Measurements from ENCODE around the gene NF2. TPM values are rescaled to one million over a fixed set of nuclear protein-coding genes. Genes with fewer than 3 reads are reported as not detected.

The NF2 gene
- polyA plus RNA-seq, 3 donors = 7.7 to 15.5 (median 8.4) TPM

- Histone ChIP-seq H3K4me2 (replicated peaks; ENCODE audit: extremely low read depth, low read length, poor library complexity, severe bottlenecking) (no peak overlapping the region), H3K4me1 (ENCODE audit: control insufficient read depth in 1 of 2, insufficient read depth in 2 of 2, low read length in 2 of 2) (peaks cover 5 to 9% of the 10 kb centered on the region in 2 donors), H3K79me2 (ENCODE audit: insufficient read depth, low read length) (peaks cover 80% of the 10 kb centered on the region), H3K9me3 (replicated peaks in 1 of 2; ENCODE audit: control insufficient read depth in 1 of 2, insufficient read depth in 1 of 2, low read length in 2 of 2) (no peaks in the 10 kb centered on the region), H3K4me3 (replicated peaks in 1 of 3; ENCODE audit: low read depth in 2 of 3, low read length in 3 of 3) (no peak overlapping the region), H3K27me3 (ENCODE audit: control insufficient read depth in 2 of 2, insufficient read depth in 2 of 2, low read length in 2 of 2) (no peaks in the 10 kb centered on the region), H4K20me1 (ENCODE audit: insufficient read depth, low read length) (peaks cover 100% of the 10 kb centered on the region), H3K9ac (ENCODE audit: insufficient read depth, low read length, poor library complexity, severe bottlenecking) (no peak overlapping the region), H3K36me3 (replicated peaks in 1 of 2; ENCODE audit: control insufficient read depth in 1 of 2, insufficient read depth in 2 of 2, low read length in 2 of 2) (peaks cover 0 to 4% of the 10 kb centered on the region in 2 donors), H3K27ac (ENCODE audit: low read depth in 1 of 2, low read length in 2 of 2) (no peak overlapping the region), H2AFZ (ENCODE audit: insufficient read depth, low read depth, low read length, poor library complexity, severe bottlenecking) (no peak overlapping the region)
- Mint-ChIP-seq H3K36me3 (peaks cover 1 to 8% of the 10 kb centered on the region in 2 donors), H3K9me3 (peaks cover 0 to 3% (median 0%) of the 10 kb centered on the region in 7 donors), H3K27me3 (ENCODE audit: low read depth in 3 of 3) (peaks cover 0 to 2% (median 0%) of the 10 kb centered on the region in 3 donors), H3K4me3 (no peak overlapping the region), H3K27ac (no peak overlapping the region), H3K4me1 (peaks cover 24% of the 10 kb centered on the region)
- DNase-seq = no peak
- intact Hi-C loops (cut with micrococcal nuclease) = loop anchor here (10.0 kb wide), 1 partner anchor 373 kb away; no protein-coding TSS in a partner anchor
- TF ChIP-seq, protein P1, sequence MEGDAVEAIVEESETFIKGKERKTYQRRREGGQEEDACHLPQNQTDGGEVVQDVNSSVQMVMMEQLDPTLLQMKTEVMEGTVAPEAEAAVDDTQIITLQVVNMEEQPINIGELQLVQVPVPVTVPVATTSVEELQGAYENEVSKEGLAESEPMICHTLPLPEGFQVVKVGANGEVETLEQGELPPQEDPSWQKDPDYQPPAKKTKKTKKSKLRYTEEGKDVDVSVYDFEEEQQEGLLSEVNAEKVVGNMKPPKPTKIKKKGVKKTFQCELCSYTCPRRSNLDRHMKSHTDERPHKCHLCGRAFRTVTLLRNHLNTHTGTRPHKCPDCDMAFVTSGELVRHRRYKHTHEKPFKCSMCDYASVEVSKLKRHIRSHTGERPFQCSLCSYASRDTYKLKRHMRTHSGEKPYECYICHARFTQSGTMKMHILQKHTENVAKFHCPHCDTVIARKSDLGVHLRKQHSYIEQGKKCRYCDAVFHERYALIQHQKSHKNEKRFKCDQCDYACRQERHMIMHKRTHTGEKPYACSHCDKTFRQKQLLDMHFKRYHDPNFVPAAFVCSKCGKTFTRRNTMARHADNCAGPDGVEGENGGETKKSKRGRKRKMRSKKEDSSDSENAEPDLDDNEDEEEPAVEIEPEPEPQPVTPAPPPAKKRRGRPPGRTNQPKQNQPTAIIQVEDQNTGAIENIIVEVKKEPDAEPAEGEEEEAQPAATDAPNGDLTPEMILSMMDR (IDR thresholded peaks at IDR 0.05) = no peak
- WGBS (ENCODE audit: insufficient coverage) = 80% methylated on average over 1 of the region's 1 CpG
Measured at GRCh38 chr22:29631725-29632124, 28.3 kb downstream of the NF2 start.

GRCh38 chr22:29632672-29633071 lies 29.2 kb downstream of the NF2 start:
- intact Hi-C loops (cut with micrococcal nuclease) = loop anchor here (10.0 kb wide), 1 partner anchor 372 kb away; no protein-coding TSS in a partner anchor
- H3K4me1 Mint-ChIP-seq = peaks cover 24% of the 10 kb centered on the region
- H3K4me2 ChIP-seq (replicated peaks; ENCODE audit: extremely low read depth, low read length, poor library complexity, severe bottlenecking) = no peak overlapping the region
- H3K27ac Mint-ChIP-seq = no peak overlapping the region
- peak overlapping the region in 1 of 2 donors; percentile 15 for H3K27ac ChIP-seq (ENCODE audit: low read depth in 1 of 2, low read length in 2 of 2)
- no peak overlapping the region for H3K4me3 ChIP-seq (replicated peaks in 1 of 3; ENCODE audit: low read depth in 2 of 3, low read length in 3 of 3)
- 90% methylated on average over 4 of the region's 5 CpGs for WGBS (ENCODE audit: insufficient coverage)
- TF ChIP-seq, protein P1 (IDR thresholded peaks at IDR 0.05) = no peak
- H3K9me3 ChIP-seq (replicated peaks in 1 of 2; ENCODE audit: control insufficient read depth in 1 of 2, insufficient read depth in 1 of 2, low read length in 2 of 2) = no peaks in the 10 kb centered on the region
- peak in 1 of 3 donors; percentile 26 for DNase-seq
- peaks cover 95% of the 10 kb centered on the region for H4K20me1 ChIP-seq (ENCODE audit: insufficient read depth, low read length)
- H2AFZ ChIP-seq (ENCODE audit: insufficient read depth, low read depth, low read length, poor library complexity, severe bottlenecking) = no peak overlapping the region
- no peak overlapping the region for H3K9ac ChIP-seq (ENCODE audit: insufficient read depth, low read length, poor library complexity, severe bottlenecking)
- peaks cover 0 to 3% (median 0%) of the 10 kb centered on the region in 7 donors for H3K9me3 Mint-ChIP-seq
- no peak overlapping the region for H3K4me3 Mint-ChIP-seq
- H3K27me3 Mint-ChIP-seq (ENCODE audit: low read depth in 3 of 3) = peaks cover 0 to 2% (median 0%) of the 10 kb centered on the region in 3 donors
- peaks cover 76% of the 10 kb centered on the region for H3K79me2 ChIP-seq (ENCODE audit: insufficient read depth, low read length)
- H3K4me1 ChIP-seq (ENCODE audit: control insufficient read depth in 1 of 2, insufficient read depth in 2 of 2, low read length in 2 of 2) = peaks cover 5 to 9% of the 10 kb centered on the region in 2 donors
- H3K27me3 ChIP-seq (ENCODE audit: control insufficient read depth in 2 of 2, insufficient read depth in 2 of 2, low read length in 2 of 2) = no peaks in the 10 kb centered on the region
- H3K36me3 ChIP-seq (replicated peaks in 1 of 2; ENCODE audit: control insufficient read depth in 1 of 2, insufficient read depth in 2 of 2, low read length in 2 of 2) = peaks cover 3 to 13% of the 10 kb centered on the region in 2 donors
- peaks cover 8 to 15% of the 10 kb centered on the region in 2 donors for H3K36me3 Mint-ChIP-seq
